Neuronal stem cell (in vitro differentiated cells): ENCODE data around the gene NPR3.
A peak's percentile ranks its signal among the peaks of the same experiment; 100 is the strongest.

Experiments
- DNase-seq: peaks from one replicate; pipeline ENCODE4 v3.0.0-alpha.2; 2013; ENCODE audit warnings: low spot score
- H2AFZ ChIP-seq: one replicate; pipeline ENCODE4 v1.6.1; 2013; ENCODE audit warnings: mild to moderate bottlenecking, low read length, inconsistent platforms
- H2AK5ac ChIP-seq: 2 replicates; pipeline ENCODE4 v1.6.1; 2013; ENCODE audit warnings: low read depth, mild to moderate bottlenecking, inconsistent platforms, low read length, moderate library complexity, mixed read lengths
- H2BK120ac ChIP-seq: 2 replicates; pipeline ENCODE4 v1.6.1; 2013; ENCODE audit warnings: low read depth, mild to moderate bottlenecking, inconsistent platforms, low read length, moderate library complexity, mixed read lengths
- H2BK12ac ChIP-seq: one replicate; pipeline ENCODE4 v1.6.1; 2013; ENCODE audit warnings: low read length, inconsistent platforms
- H2BK15ac ChIP-seq: 2 replicates; pipeline ENCODE4 v1.6.1; 2013; ENCODE audit warnings: mild to moderate bottlenecking, low read length, inconsistent platforms, mixed read lengths
- H2BK5ac ChIP-seq: one replicate; pipeline ENCODE4 v1.6.1; 2013; ENCODE audit warnings: inconsistent platforms, mild to moderate bottlenecking, low read length, moderate library complexity
- H3K14ac ChIP-seq: one replicate; pipeline ENCODE4 v1.6.1; 2013; ENCODE audit warnings: low read length, inconsistent platforms
- H3K18ac ChIP-seq: 2 replicates; pipeline ENCODE4 v1.6.1; 2013; ENCODE audit warnings: low read length, inconsistent platforms
- H3K23ac ChIP-seq: 2 replicates; pipeline ENCODE4 v1.6.1; 2013; ENCODE audit warnings: low read depth, mild to moderate bottlenecking, mixed read lengths, low read length, inconsistent platforms; ENCODE audit not compliant: poor library complexity
- H3K27ac ChIP-seq: replicated peaks from 3 replicates; pipeline ENCODE4 v1.5.1; 2013; ENCODE audit warnings: low read length, inconsistent platforms
- H3K27me3 ChIP-seq, 3 experiments: 2 replicates each; pipeline ENCODE4 v1.6.1; 2013; ENCODE audit warnings: low read length in 3 of 3, mild to moderate bottlenecking in 2 of 3, inconsistent platforms in 1 of 3, low read depth in 1 of 3, mixed read lengths in 1 of 3, moderate library complexity in 1 of 3; ENCODE audit not compliant: control insufficient read depth in 3 of 3, insufficient read depth in 3 of 3
- H3K36me3 ChIP-seq, 2 donors: replicated peaks in 1 of 2; 2 replicates each; pipeline ENCODE4 v1.6.1; 2013; ENCODE audit warnings: low read length in 2 of 2; ENCODE audit not compliant: control insufficient read depth in 2 of 2, insufficient read depth in 2 of 2
- H3K4ac ChIP-seq: 2 replicates; pipeline ENCODE4 v1.6.1; 2013; ENCODE audit warnings: inconsistent platforms, mild to moderate bottlenecking, low read length, moderate library complexity
- H3K4me1 ChIP-seq, 2 donors: 1 replicate in 1 of 2; 2 replicates in 1 of 2; pipeline ENCODE4 v1.6.1; 2013; ENCODE audit warnings: low read length in 2 of 2, low read depth in 1 of 2; ENCODE audit not compliant: control insufficient read depth in 2 of 2, insufficient read depth in 1 of 2
- H3K4me2 ChIP-seq: one replicate; pipeline ENCODE4 v1.6.1; 2013; ENCODE audit warnings: mild to moderate bottlenecking, low read length, inconsistent platforms; ENCODE audit not compliant: insufficient read depth, poor library complexity, severe bottlenecking
- H3K4me3 ChIP-seq, 2 donors: 2 replicates each; pipeline ENCODE4 v1.5.1; 2013; ENCODE audit warnings: low read length in 2 of 2, mild to moderate bottlenecking in 2 of 2, inconsistent platforms in 1 of 2, moderate library complexity in 1 of 2
- H3K79me1 ChIP-seq: one replicate; pipeline ENCODE4 v1.6.1; 2013; ENCODE audit warnings: low read depth, mild to moderate bottlenecking, inconsistent platforms, low read length, moderate library complexity
- H3K9ac ChIP-seq: one replicate; pipeline ENCODE4 v1.6.1; 2013; ENCODE audit warnings: mild to moderate bottlenecking, low read depth, low read length, inconsistent platforms; ENCODE audit not compliant: poor library complexity
- H3K9me3 ChIP-seq, 2 donors: replicated peaks in 1 of 2; 2 replicates each; pipeline versions ENCODE3 to v1.6.1; 2013; ENCODE audit warnings: low read length in 2 of 2, mild to moderate bottlenecking in 2 of 2, inconsistent platforms in 1 of 2, low read depth in 1 of 2, mixed read lengths in 1 of 2, moderate library complexity in 1 of 2; ENCODE audit not compliant: control insufficient read depth in 2 of 2, insufficient read depth in 1 of 2
- H4K8ac ChIP-seq: one replicate; pipeline ENCODE4 v1.6.1; 2013; ENCODE audit warnings: low read depth, mild to moderate bottlenecking, inconsistent platforms, low read length, moderate library complexity
- H4K91ac ChIP-seq: one replicate; pipeline ENCODE4 v1.6.1; 2013; ENCODE audit warnings: low read length, low read depth, mild to moderate bottlenecking, inconsistent platforms; ENCODE audit not compliant: poor library complexity
- WGBS, 2 donors: extraction: QIAGEN DNeasy Blood & Tissue Kit; methylation state at CpG; one replicate each; pipeline ENCODE4 v1.1.7; 2013; ENCODE audit warnings: missing lambda C conversion rate in 2 of 2, mixed read lengths in 1 of 2; ENCODE audit not compliant: insufficient read length in 2 of 2, insufficient replicate concordance in 1 of 2; ENCODE audit errors: extremely low coverage in 2 of 2; 5-methylcytosine and 5-hydroxymethylcytosine counted together

Gene NPR3

DNA sequence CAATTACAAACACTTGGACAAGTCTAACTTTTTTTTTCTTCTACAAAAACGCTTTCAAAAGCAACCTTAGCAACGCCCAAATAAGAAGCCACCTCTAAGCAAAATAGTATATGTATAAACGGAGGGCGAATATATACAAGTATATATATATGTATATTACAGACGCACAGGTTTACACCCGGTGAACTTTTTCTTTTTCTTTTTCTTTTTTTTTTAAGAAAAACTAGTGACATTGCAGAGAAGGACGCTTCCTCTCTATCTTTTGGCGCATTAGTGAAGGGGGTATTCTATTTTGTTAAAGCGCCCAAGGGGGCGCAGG is 200 bp downstream of the NPR3 start:
- peaks cover 26 to 84% (median 64%) of the 10 kb centered on the region in 3 experiments for H3K27me3 ChIP-seq
- no peak overlapping the region for H4K91ac ChIP-seq
- H2AFZ ChIP-seq = no peak overlapping the region
- no peak for DNase-seq
- no peak overlapping the region for H3K23ac ChIP-seq
- H3K4me3 ChIP-seq = no peak overlapping the region
- no peaks in the 10 kb centered on the region for H3K36me3 ChIP-seq
- H2BK5ac ChIP-seq = no peak overlapping the region
- no peak overlapping the region for H3K18ac ChIP-seq
- H3K9ac ChIP-seq = no peak overlapping the region
- H2BK120ac ChIP-seq = no peak overlapping the region
- H3K79me1 ChIP-seq = no peaks in the 10 kb centered on the region
- H4K8ac ChIP-seq = no peak overlapping the region
- peaks cover 0 to 6% of the 10 kb centered on the region in 2 donors for H3K9me3 ChIP-seq
- H3K4me2 ChIP-seq = peak overlapping the region; percentile 62
- no peak overlapping the region for H2BK15ac ChIP-seq
- H3K4me1 ChIP-seq = peaks cover 4 to 20% of the 10 kb centered on the region in 2 donors
- no peak overlapping the region for H3K14ac ChIP-seq
- no peak overlapping the region for H3K27ac ChIP-seq
- no CpG with 5 or more reads among the region's 10 CpGs for WGBS, 2 donors
- H2BK12ac ChIP-seq = no peak overlapping the region
- H3K4ac ChIP-seq = no peak overlapping the region
- no peak overlapping the region for H2AK5ac ChIP-seq

DNA sequence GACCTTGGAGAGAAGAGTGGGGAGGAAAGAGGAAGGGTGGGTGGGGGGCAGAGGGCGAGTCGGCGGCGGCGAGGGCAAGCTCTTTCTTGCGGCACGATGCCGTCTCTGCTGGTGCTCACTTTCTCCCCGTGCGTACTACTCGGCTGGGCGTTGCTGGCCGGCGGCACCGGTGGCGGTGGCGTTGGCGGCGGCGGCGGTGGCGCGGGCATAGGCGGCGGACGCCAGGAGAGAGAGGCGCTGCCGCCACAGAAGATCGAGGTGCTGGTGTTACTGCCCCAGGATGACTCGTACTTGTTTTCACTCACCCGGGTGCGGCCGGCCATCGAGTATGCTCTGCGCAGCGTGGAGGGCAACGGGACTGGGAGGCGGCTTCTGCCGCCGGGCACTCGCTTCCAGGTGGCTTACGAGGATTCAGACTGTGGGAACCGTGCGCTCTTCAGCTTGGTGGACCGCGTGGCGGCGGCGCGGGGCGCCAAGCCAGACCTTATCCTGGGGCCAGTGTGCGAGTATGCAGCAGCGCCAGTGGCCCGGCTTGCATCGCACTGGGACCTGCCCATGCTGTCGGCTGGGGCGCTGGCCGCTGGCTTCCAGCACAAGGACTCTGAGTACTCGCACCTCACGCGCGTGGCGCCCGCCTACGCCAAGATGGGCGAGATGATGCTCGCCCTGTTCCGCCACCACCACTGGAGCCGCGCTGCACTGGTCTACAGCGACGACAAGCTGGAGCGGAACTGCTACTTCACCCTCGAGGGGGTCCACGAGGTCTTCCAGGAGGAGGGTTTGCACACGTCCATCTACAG is 760 bp downstream of the NPR3 start:
- Histone ChIP-seq H2AK5ac (peak overlapping the region; percentile 74), H4K8ac (no peak overlapping the region), H3K23ac (peak overlapping the region; percentile 91), H3K79me1 (no peaks in the 10 kb centered on the region), H3K27me3 (peaks cover 26 to 86% (median 64%) of the 10 kb centered on the region in 3 experiments), H3K27ac (no peak overlapping the region), H3K9me3 (peaks cover 0 to 6% of the 10 kb centered on the region in 2 donors), H3K4me2 (peak overlapping the region; percentile 62), H2AFZ (peak overlapping the region; percentile 52), H2BK120ac (peak overlapping the region; percentile 72), H2BK12ac (no peak overlapping the region), H2BK5ac (no peak overlapping the region), H3K4ac (no peak overlapping the region), H4K91ac (no peak overlapping the region), H3K36me3 (no peaks in the 10 kb centered on the region), H3K9ac (no peak overlapping the region), H3K4me1 (peaks cover 4 to 20% of the 10 kb centered on the region in 2 donors), H3K18ac (peak overlapping the region; percentile 31), H3K4me3 (peak overlapping the region in 1 of 2 donors; percentile 49), H2BK15ac (peak overlapping the region; percentile 49), H3K14ac (peak overlapping the region; percentile 64)
- no CpG with 5 or more reads among the region's 76 CpGs for WGBS, 2 donors
- peak; percentile 32 for DNase-seq

DNA sequence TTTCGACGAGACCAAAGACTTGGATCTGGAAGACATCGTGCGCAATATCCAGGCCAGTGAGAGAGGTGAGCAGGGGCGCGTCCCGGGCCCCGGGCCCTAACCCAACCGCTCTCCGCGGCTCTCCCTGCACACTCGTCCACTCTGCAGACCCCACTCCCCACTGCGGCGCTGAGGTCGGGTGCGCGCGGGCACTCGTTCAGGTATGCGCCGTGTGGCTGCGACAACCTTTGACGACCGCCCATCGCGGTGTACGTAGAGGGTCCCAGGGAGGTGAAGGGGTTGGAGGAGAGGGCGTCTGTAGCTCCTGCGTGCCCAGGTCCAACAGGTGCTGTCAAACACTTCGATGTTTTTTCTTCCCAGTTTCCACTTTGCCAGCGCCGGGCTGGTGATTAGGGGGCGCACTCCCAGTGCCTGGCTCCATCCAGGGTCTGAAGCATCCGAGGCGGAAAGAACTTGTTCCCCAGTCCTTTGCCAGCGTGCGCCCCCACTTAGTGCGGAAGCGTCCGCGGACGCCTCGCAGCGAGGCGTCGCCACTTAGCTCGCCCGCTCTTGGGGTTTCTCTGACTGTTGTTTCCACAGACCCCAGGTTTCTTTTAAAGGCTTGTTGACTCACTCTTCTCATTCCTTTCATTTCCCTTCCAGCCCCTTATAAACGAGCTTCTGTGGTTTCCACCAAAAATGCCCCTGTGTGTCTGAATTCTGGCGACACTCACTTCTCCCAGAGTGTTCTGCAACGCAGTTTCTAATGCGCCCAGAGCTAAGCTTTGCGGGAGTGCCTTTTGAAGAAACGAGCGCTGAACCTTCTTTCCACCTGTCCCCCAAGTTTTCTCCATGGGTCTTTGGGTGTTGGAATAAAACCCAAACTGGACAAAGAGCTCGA is 1.6 kb downstream of the NPR3 start:
- Histone ChIP-seq H3K9ac (no peak overlapping the region), H2BK5ac (no peak overlapping the region), H3K4me2 (peak overlapping the region; percentile 62), H2BK120ac (peak overlapping the region; percentile 72), H3K4me3 (no peak overlapping the region), H2AK5ac (peak overlapping the region; percentile 74), H3K27ac (no peak overlapping the region), H3K79me1 (no peaks in the 10 kb centered on the region), H2BK15ac (peak overlapping the region; percentile 67), H3K23ac (peak overlapping the region; percentile 90), H3K4ac (no peak overlapping the region), H4K8ac (no peak overlapping the region), H3K14ac (peak overlapping the region; percentile 64), H3K4me1 (peaks cover 4 to 20% of the 10 kb centered on the region in 2 donors), H3K18ac (peak overlapping the region; percentile 31), H4K91ac (no peak overlapping the region), H3K27me3 (peaks cover 26 to 86% (median 64%) of the 10 kb centered on the region in 3 experiments), H3K9me3 (peaks cover 0 to 6% of the 10 kb centered on the region in 2 donors), H3K36me3 (no peaks in the 10 kb centered on the region), H2AFZ (peak overlapping the region; percentile 52), H2BK12ac (no peak overlapping the region)
- WGBS, 2 donors = no CpG with 5 or more reads among the region's 56 CpGs
- DNase-seq = peak; percentile 8

GRCh38 chr5:32713361-32713769 is 2.2 kb downstream of the NPR3 start:
- Histone ChIP-seq H2AK5ac (peak overlapping the region; percentile 32), H2BK120ac (no peak overlapping the region), H3K27me3 (peaks cover 26 to 81% (median 64%) of the 10 kb centered on the region in 3 experiments), H3K79me1 (no peaks in the 10 kb centered on the region), H3K9me3 (peaks cover 0 to 6% of the 10 kb centered on the region in 2 donors), H3K4me2 (peak overlapping the region; percentile 49), H3K4ac (no peak overlapping the region), H3K18ac (peak overlapping the region; percentile 42), H2BK5ac (no peak overlapping the region), H4K91ac (no peak overlapping the region), H3K14ac (peak overlapping the region; percentile 82), H3K9ac (no peak overlapping the region), H3K36me3 (no peaks in the 10 kb centered on the region), H2BK15ac (no peak overlapping the region), H2AFZ (no peak overlapping the region), H2BK12ac (no peak overlapping the region), H3K23ac (peak overlapping the region; percentile 25), H3K4me3 (peak overlapping the region in 1 of 2 donors; percentile 49), H3K4me1 (peaks cover 4 to 20% of the 10 kb centered on the region in 2 donors), H3K27ac (no peak overlapping the region), H4K8ac (no peak overlapping the region)
- peak; percentile 5 for DNase-seq
- no CpG with 5 or more reads among the region's 30 CpGs for WGBS, 2 donors
